ENCODE measurements around the gene USP6. TPM values are rescaled to one million over a fixed set of nuclear protein-coding genes. Genes with fewer than 3 reads are reported as not detected.

The USP6 gene
- total and polyA plus RNA-seq, 10 of the 15 experiments (the other 5 are each of a cell fraction or from before 2014, with no cell fraction given), result under 0.01 to 0.39 (median 0.10) TPM; not detected in 2

GRCh38 chr17:5182597-5183409, 67.0 kb downstream of the USP6 start:
- no peak overlapping the region for H2AFZ ChIP-seq (ENCODE audit: control insufficient read depth, low read depth, low read length)
- ChIA-PET RAD21 (ENCODE audit: unreplicated experiment) (no interaction called here), POLR2A (interaction anchor here (0.6 kb wide), 1 partner anchor 228 kb away, joined by 3 read pairs; no protein-coding TSS in a partner anchor), CTCF (interaction anchor here (1.2 kb wide), 1 partner anchor 273 kb away, joined by 4 read pairs; no protein-coding TSS in a partner anchor), SMC1A (ENCODE audit: uncharacterized antibody, unreplicated experiment) (interaction anchor here (1.7 kb wide), 1 partner anchor 22 kb away, joined by 3 read pairs; no protein-coding TSS in a partner anchor)
- TF ChIP-seq, protein P1, sequence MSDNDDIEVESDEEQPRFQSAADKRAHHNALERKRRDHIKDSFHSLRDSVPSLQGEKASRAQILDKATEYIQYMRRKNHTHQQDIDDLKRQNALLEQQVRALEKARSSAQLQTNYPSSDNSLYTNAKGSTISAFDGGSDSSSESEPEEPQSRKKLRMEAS (IDR thresholded peaks at IDR 0.05; ENCODE audit: low read depth, low read length), result no peak
- peak; percentile 13; the same call in 1 of the 2 replicates for TF ChIP-seq CBX5 (IDR thresholded peaks at IDR 0.05; ENCODE audit: low read depth)
- H3K9ac ChIP-seq (ENCODE audit: control insufficient read depth, insufficient read depth, low read length), result no peak overlapping the region
- in situ Hi-C loops (cut with MboI) (loop anchor here (5.0 kb wide), 1 partner anchor 96 kb away; no protein-coding TSS in a partner anchor), intact Hi-C loops (cut with micrococcal nuclease; ENCODE audit: unreplicated experiment) (no loop called here)
- H4K20me1 ChIP-seq (ENCODE audit: control insufficient read depth, insufficient read depth), result no peaks in the 10 kb centered on the region
- H3K9me3 ChIP-seq (replicated peaks; ENCODE audit: control insufficient read depth, insufficient read depth, low read length), result peaks cover 64% of the 10 kb centered on the region
- no peak overlapping the region for H3K27ac ChIP-seq (ENCODE audit: control insufficient read depth, insufficient read depth)
- WGBS (ENCODE audit: insufficient coverage, insufficient replicate concordance, low lambda C conversion rate, missing lambda C conversion rate), result 95% methylated on average over 6 of the region's 6 CpGs
- H3K79me2 ChIP-seq (ENCODE audit: control insufficient read depth, insufficient read depth, low read length), result no peaks in the 10 kb centered on the region
- H3K27me3 ChIP-seq (replicated peaks in 1 of 2; ENCODE audit: control insufficient read depth in 2 of 2, insufficient read depth in 2 of 2, low read length in 1 of 2), result no peaks in the 10 kb centered on the region
- H3K4me3 ChIP-seq, result no peak overlapping the region
- no peak for DNase-seq (ENCODE audit: low read depth, low spot score)
- no peak overlapping the region for H3K4me2 ChIP-seq (ENCODE audit: control insufficient read depth, insufficient read depth)
- no peak for ATAC-seq
- H3K36me3 ChIP-seq (ENCODE audit: control insufficient read depth in 2 of 2, insufficient read depth in 2 of 2, low read length in 1 of 2), result no peaks in the 10 kb centered on the region
- H3K4me1 ChIP-seq (ENCODE audit: control insufficient read depth, insufficient read depth, low read length), result no peaks in the 10 kb centered on the region
- BruUV-seq (replicated peaks), result no TSS peak
- no peak for FAIRE-seq

DNA sequence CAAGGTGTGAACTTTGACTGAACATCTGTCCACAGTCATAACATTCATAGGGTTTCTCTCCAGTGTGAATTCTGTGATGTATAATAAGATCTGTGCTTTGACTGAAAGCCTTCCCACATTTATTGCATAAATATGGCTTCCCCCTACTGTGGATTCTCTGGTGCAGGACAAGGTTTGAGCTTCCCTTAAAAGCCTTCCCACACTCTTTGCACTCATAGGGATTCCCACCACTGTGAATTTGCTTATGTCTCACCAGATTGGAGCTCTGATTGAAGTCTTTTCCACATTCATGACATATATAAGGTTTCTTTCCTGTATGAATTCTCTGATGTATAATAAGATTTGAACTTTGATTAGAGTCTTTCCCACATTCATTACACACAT, 67.6 kb downstream of the USP6 start:
- ATAC-seq, result no peak
- Histone ChIP-seq H3K4me1 (ENCODE audit: control insufficient read depth, insufficient read depth, low read length) (no peaks in the 10 kb centered on the region), H3K79me2 (ENCODE audit: control insufficient read depth, insufficient read depth, low read length) (no peaks in the 10 kb centered on the region), H3K9me3 (replicated peaks; ENCODE audit: control insufficient read depth, insufficient read depth, low read length) (peaks cover 66% of the 10 kb centered on the region), H3K4me3 (no peak overlapping the region), H3K9ac (ENCODE audit: control insufficient read depth, insufficient read depth, low read length) (no peak overlapping the region), H3K27ac (ENCODE audit: control insufficient read depth, insufficient read depth) (no peak overlapping the region), H3K27me3 (replicated peaks in 1 of 2; ENCODE audit: control insufficient read depth in 2 of 2, insufficient read depth in 2 of 2, low read length in 1 of 2) (no peaks in the 10 kb centered on the region), H4K20me1 (ENCODE audit: control insufficient read depth, insufficient read depth) (no peaks in the 10 kb centered on the region), H2AFZ (ENCODE audit: control insufficient read depth, low read depth, low read length) (no peak overlapping the region), H3K4me2 (ENCODE audit: control insufficient read depth, insufficient read depth) (no peak overlapping the region), H3K36me3 (ENCODE audit: control insufficient read depth in 2 of 2, insufficient read depth in 2 of 2, low read length in 1 of 2) (no peaks in the 10 kb centered on the region)
- DNase-seq (ENCODE audit: low read depth, low spot score), result no peak
- in situ Hi-C loops (cut with MboI) (loop anchor here (5.0 kb wide), 1 partner anchor 96 kb away; no protein-coding TSS in a partner anchor), intact Hi-C loops (cut with micrococcal nuclease; ENCODE audit: unreplicated experiment) (no loop called here)
- RAD21 ChIA-PET (ENCODE audit: unreplicated experiment), result no interaction called here
- POLR2A ChIA-PET, result no interaction called here
- TF ChIP-seq ZNF274 (IDR thresholded peaks at IDR 0.05; ENCODE audit: insufficient read depth, insufficient read length) (peak; percentile 36), CBX3 (IDR thresholded peaks at IDR 0.05; ENCODE audit: borderline replicate concordance, low read depth) (no peak), TAF1 (IDR thresholded peaks at IDR 0.05; ENCODE audit: borderline replicate concordance, low read depth, low read length) (no peak), RELB (IDR thresholded peaks at IDR 0.05; ENCODE audit: low read depth) (no peak)
- SMC1A ChIA-PET (ENCODE audit: uncharacterized antibody, unreplicated experiment), result no interaction called here
- no peak for FAIRE-seq
- CTCF ChIA-PET, result interaction anchor here (1.2 kb wide), 1 partner anchor 274 kb away, joined by 4 read pairs; no protein-coding TSS in a partner anchor
- no TSS peak for BruUV-seq (replicated peaks)

All from GM12878 (cell line).